PC-3 (cell line): ENCODE results near the gene MAML2. TPM values are rescaled to one million over a fixed set of nuclear protein-coding genes. Genes with fewer than 3 reads are reported as not detected.

Source experiments
- ATAC-seq: fragments of 200-7000 bp; cut with Tn5 transposase; 2 replicates; pipeline ENCODE4 v1.9.1; 2020; ENCODE audit warnings: mild to moderate bottlenecking, moderate library complexity
- BruUV-seq: library from RNA; stranded (reverse); fragments of 400-500 nt; replicated peaks from 2 replicates; lab custom pipeline; 2021; lab: Mats Ljungman, UMichigan
- CTCF ChIA-PET: fragments of 300-600 bp; sonication (Branson Sonifier 250); formaldehyde crosslinking; loops from one replicate; lab custom pipeline; 2022; ENCODE audit warnings: antibody characterized with exemption; lab: Charles Lee
- POLR2A ChIA-PET: fragments of 300-600 bp; sonication (Branson Sonifier 250); formaldehyde crosslinking; loops from one replicate; lab custom pipeline; 2022; ENCODE audit warnings: antibody characterized with exemption; ENCODE audit not compliant: unreplicated experiment; lab: Charles Lee
- DNase-seq: peaks from one replicate; pipeline ENCODE4 v3.0.0-alpha.2; 2015
- H2AFZ ChIP-seq: fragments of 300-600 bp; sonication (generic); 2 replicates; pipeline ENCODE4 v1.6.0; 2016; ENCODE audit warnings: antibody characterized with exemption, low read length
- H3F3A ChIP-seq: fragments of 300-600 bp; sonication (generic); one replicate; pipeline ENCODE4 v1.6.0; 2017; ENCODE audit warnings: antibody characterized with exemption, low read length, control low read depth, mild to moderate bottlenecking; ENCODE audit not compliant: unreplicated experiment
- H3K27ac ChIP-seq: fragments of 300-600 bp; sonication (generic); 2 replicates; pipeline ENCODE4 v1.5.1; 2016; ENCODE audit warnings: mild to moderate bottlenecking, low read length
- H3K27me3 ChIP-seq: fragments of 300-600 bp; sonication (generic); 2 replicates; pipeline ENCODE4 v1.6.1; 2016; ENCODE audit warnings: low read length, mixed read lengths
- H3K36me3 ChIP-seq: fragments of 300-600 bp; sonication (generic); 2 replicates; pipeline ENCODE4 v1.6.1; 2016; ENCODE audit warnings: low read depth, mixed run types, low read length, mixed read lengths
- H3K4me1 ChIP-seq: fragments of 300-600 bp; sonication (generic); 2 replicates; pipeline ENCODE4 v1.5.1; 2016; ENCODE audit warnings: low read length; ENCODE audit not compliant: insufficient read depth
- H3K4me2 ChIP-seq: fragments of 300-600 bp; sonication (generic); 2 replicates; pipeline ENCODE4 v1.6.0; 2016; ENCODE audit warnings: low read length
- H3K4me3 ChIP-seq: fragments of 300-600 bp; sonication (generic); 2 replicates; pipeline ENCODE4 v1.5.1; 2016; ENCODE audit warnings: mild to moderate bottlenecking, low read length, mixed read lengths
- H3K79me2 ChIP-seq: fragments of 300-600 bp; sonication (generic); 2 replicates; pipeline ENCODE4 v1.6.1; 2017; ENCODE audit warnings: low read length, mixed read lengths
- H3K9ac ChIP-seq: fragments of 300-600 bp; sonication (generic); 2 replicates; pipeline ENCODE4 v1.6.0; 2016; ENCODE audit warnings: mild to moderate bottlenecking, low read length
- H3K9me2 ChIP-seq: fragments of 300-600 bp; sonication (generic); replicated peaks from 2 replicates; pipeline ENCODE4 v1.6.1; 2016; ENCODE audit warnings: mixed run types, low read length, mixed read lengths
- H3K9me3 ChIP-seq: fragments of 300-600 bp; sonication (generic); 2 replicates; pipeline ENCODE4 v1.6.1; 2016; ENCODE audit warnings: low read length, mixed read lengths
- H4K20me1 ChIP-seq: fragments of 300-600 bp; sonication (generic); 2 replicates; pipeline ENCODE4 v1.6.1; 2016; ENCODE audit warnings: low read length, mixed read lengths
- CTCF ChIP-seq: fragments of 300-600 bp; sonication (generic); conservative IDR thresholded peaks from 2 replicates; pipeline ENCODE4 v1.5.1; 2017; ENCODE audit warnings: antibody characterized with exemption, low read depth, mild to moderate bottlenecking, low read length
- EZH2 ChIP-seq: fragments of 300-600 bp; sonication (generic); IDR thresholded peaks from one replicate; pipeline ENCODE4 v1.6.1; 2017; ENCODE audit warnings: antibody characterized with exemption, mild to moderate bottlenecking, low read length; ENCODE audit not compliant: unreplicated experiment
- EZH2phosphoT487 ChIP-seq: fragments of 300-600 bp; sonication (generic); IDR thresholded peaks from 2 replicates; pipeline ENCODE4 v1.6.1; 2018; ENCODE audit warnings: mild to moderate bottlenecking, antibody characterized with exemption, low read length, borderline replicate concordance
- intact Hi-C: fragments of 100-400 bp; cut with micrococcal nuclease; formaldehyde crosslinking; loops from 2 replicates; pipeline ENCODE4 v1.9.0; 2023
- total RNA-seq: library from RNA; depleted of rRNA; stranded (reverse); fragments of >200 nt; gene quantifications from 2 replicates; pipeline ENCODE4 v1.2.3, GENCODE V29; 2014

The MAML2 gene
- total RNA-seq, 1 experiment from 2014 or later, result 10.9 TPM

- Histone ChIP-seq H4K20me1 (no peaks in the 10 kb centered on the region), H3K9me2 (no peaks in the 10 kb centered on the region), H3K4me1 (peaks cover 14% of the 10 kb centered on the region), H3K36me3 (0 out of 2 replicates have a peak, but pooled peaks cover 2% of the 10 kb centered on the region), H3K9ac (no peak overlapping the region), H3K4me3 (no peak overlapping the region), H3K27ac (no peak overlapping the region), H3K79me2 (no peaks in the 10 kb centered on the region), H3K9me3 (no peaks in the 10 kb centered on the region), H3K4me2 (no peak overlapping the region), H3K27me3 (no peaks in the 10 kb centered on the region), H2AFZ (no peak overlapping the region), H3F3A (no peaks in the 10 kb centered on the region)
- ChIA-PET POLR2A (interaction anchor here (0.6 kb wide), 1 partner anchor 226 kb away, joined by 3 read pairs; no protein-coding TSS in a partner anchor), CTCF (no interaction called here)
- intact Hi-C loops, result no loop called here
- BruUV-seq, result no TSS peak
- ATAC-seq (no peak), DNase-seq (no peak)
- TF ChIP-seq CTCF, result no peak
- TF ChIP-seq EZH2, result no peak
- no peak for TF ChIP-seq EZH2phosphoT487
Measured at GRCh38 chr11:95993438-95994298, 349.3 kb downstream of the MAML2 start.

GRCh38 chr11:95991545-95991944, 351.4 kb downstream of the MAML2 start:
- no peak overlapping the region for H2AFZ ChIP-seq

More at GRCh38 chr11:95991545-95991944, 351.4 kb downstream of the MAML2 start:
- no TSS peak for BruUV-seq
- peak overlapping the region; percentile 19; the same call in 1 of the 2 replicates for H3K4me2 ChIP-seq
- intact Hi-C loops, result no loop called here
- no peaks in the 10 kb centered on the region for H3K9me2 ChIP-seq
- ATAC-seq (peak; percentile 13; the same call in 1 of the 2 replicates), DNase-seq (no peak)
- H3K27ac ChIP-seq, result no peak overlapping the region
- H3K36me3 ChIP-seq, result 0 out of 2 replicates have a peak, but pooled peaks cover 2% of the 10 kb centered on the region
- H3K79me2 ChIP-seq, result no peaks in the 10 kb centered on the region
- no peaks in the 10 kb centered on the region for H4K20me1 ChIP-seq
- no peaks in the 10 kb centered on the region for H3K27me3 ChIP-seq
- TF ChIP-seq EZH2phosphoT487 (no peak), CTCF (no peak), EZH2 (no peak)
- H3K4me1 ChIP-seq, result peaks cover 14% of the 10 kb centered on the region
- H3F3A ChIP-seq, result no peaks in the 10 kb centered on the region
- ChIA-PET CTCF (no interaction called here), POLR2A (no interaction called here)
- H3K9me3 ChIP-seq, result no peaks in the 10 kb centered on the region
- no peak overlapping the region for H3K4me3 ChIP-seq
- H3K9ac ChIP-seq, result no peak overlapping the region
